Activated T-cell treated with anti-CD3 and anti-CD28 coated beads, Interleukin-2, amount 50 U/mL, for 24 hours (primary cell): ENCODE results near the gene GTPBP3.

Source experiments
- DNase-seq: peaks from one replicate; pipeline ENCODE4 v3.0.0-alpha.2; 2020
- H3K27ac Mint-ChIP-seq: 2 replicates; pipeline ENCODE4 v1.8.0; 2020; ENCODE audit warnings: mild to moderate bottlenecking, mixed read lengths
- H3K27me3 Mint-ChIP-seq: 2 replicates; pipeline ENCODE4 v1.8.0; 2020; ENCODE audit warnings: mixed read lengths
- H3K36me3 Mint-ChIP-seq: 2 replicates; pipeline ENCODE4 v1.8.0; 2020; ENCODE audit warnings: low read depth, mixed read lengths
- H3K4me1 Mint-ChIP-seq: 2 replicates; pipeline ENCODE4 v1.8.0; 2020; ENCODE audit warnings: low read depth, mixed read lengths
- H3K4me3 Mint-ChIP-seq: 2 replicates; pipeline ENCODE4 v1.8.0; 2020; ENCODE audit warnings: mild to moderate bottlenecking, moderate library complexity, mixed read lengths
- H3K9me3 Mint-ChIP-seq: 2 replicates; pipeline ENCODE4 v1.8.0; 2020; ENCODE audit warnings: mixed read lengths

Gene GTPBP3

DNA sequence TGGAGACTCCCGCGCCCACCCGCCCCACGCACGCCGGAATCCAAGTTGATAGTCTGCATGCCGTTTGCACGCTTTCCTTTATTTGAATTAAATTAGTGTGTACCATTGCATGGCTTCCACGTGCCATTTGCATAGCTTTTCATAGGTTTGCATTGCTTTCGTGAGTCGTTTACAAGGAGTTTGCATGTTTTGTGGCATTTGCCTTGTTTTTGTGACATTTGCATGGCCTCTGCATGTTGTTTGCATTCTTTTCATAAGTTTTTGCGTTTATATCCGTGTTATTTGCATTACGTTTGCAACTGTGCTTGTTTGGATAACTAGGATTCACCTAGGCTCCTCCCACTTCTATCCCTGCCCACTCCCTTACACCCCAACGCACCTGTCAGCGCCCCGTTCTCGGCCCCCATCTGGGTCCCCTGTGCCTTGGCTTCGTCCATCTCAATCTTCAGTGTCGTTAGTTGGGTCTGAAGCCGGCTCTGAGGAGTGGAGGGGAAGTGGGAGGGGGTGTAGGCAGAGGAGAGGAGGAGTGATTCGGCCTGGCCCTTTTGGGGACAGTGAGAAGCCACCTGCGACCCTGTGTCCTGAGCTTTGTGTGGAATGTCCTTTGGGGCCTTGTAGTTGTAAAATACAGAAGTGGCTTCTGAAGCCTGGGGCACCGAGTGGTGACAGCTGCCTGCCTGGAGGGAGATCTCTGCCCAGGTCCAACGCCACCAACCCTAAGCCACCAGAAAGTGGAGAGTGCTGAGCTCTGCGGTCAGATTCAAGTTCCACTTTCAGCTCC, 54.2 kb downstream of the GTPBP3 start:
- H3K27me3 Mint-ChIP-seq: no peaks in the 10 kb centered on the region
- H3K27ac Mint-ChIP-seq: no peak overlapping the region
- peak; percentile 42 for DNase-seq
- H3K4me1 Mint-ChIP-seq: peaks cover 19% of the 10 kb centered on the region
- peak overlapping the region; percentile 62 for H3K4me3 Mint-ChIP-seq
- H3K36me3 Mint-ChIP-seq: peaks cover 2% of the 10 kb centered on the region
- no peaks in the 10 kb centered on the region for H3K9me3 Mint-ChIP-seq
